K562 (cell line): ENCODE data around the gene MKRN1. TPM values are rescaled to one million over a fixed set of nuclear protein-coding genes. Genes with fewer than 3 reads are reported as not detected.

Experiments
- ETV5 ChIP-seq: sonication (generic); formaldehyde crosslinking; IDR thresholded peaks from 2 replicates; pipeline ENCODE4 v1.4.0; 2020; ENCODE audit warnings: low read depth, mild to moderate bottlenecking, missing genetic modification reagents
- KAT8 ChIP-seq: fragments of 450-650 bp; IDR thresholded peaks from 2 replicates; pipeline ENCODE4 v1.6.1; 2016; ENCODE audit warnings: low read depth, mild to moderate bottlenecking
- NFATC3 ChIP-seq: fragments of 450-650 bp; IDR thresholded peaks from 2 replicates; pipeline ENCODE4 v1.6.1; 2017; ENCODE audit warnings: mild to moderate bottlenecking
- PHF21A ChIP-seq: fragments of 450-650 bp; IDR thresholded peaks from 2 replicates; pipeline ENCODE4 v1.6.1; 2017; ENCODE audit warnings: low read depth, borderline replicate concordance
- POLR2A ChIP-seq: fragments of 450-650 bp; conservative IDR thresholded peaks from 2 replicates; pipeline ENCODE4 v1.6.1; 2016
- RAD21 ChIP-seq, 2 experiments: fragments of 250-450 bp in 1 of 2; fragments of 450-650 bp in 1 of 2; sonication (Bioruptor Pico) in 1 of 2; formaldehyde crosslinking in 1 of 2; IDR thresholded peaks in 1 of 2; conservative IDR thresholded peaks in 1 of 2; 2 replicates each; pipeline versions ENCODE4 v1.4.0 to v1.8.0; 2020 to 2022; ENCODE audit warnings: mild to moderate bottlenecking in 2 of 2, moderate library complexity in 1 of 2
- RHOXF2B ChIP-seq: fragments of 250-450 bp; sonication (Bioruptor Pico); conservative IDR thresholded peaks from 2 replicates; pipeline ENCODE4 v1.5.1; 2021
- SUPT5H ChIP-seq: fragments of 450-650 bp; IDR thresholded peaks from 2 replicates; pipeline ENCODE4 v1.6.1; 2016
- polyA plus RNA-seq, 8 experiments: library from polyadenylated mRNA; depleted of rRNA in 4 of 8; stranded (reverse) in 5 of 8; unstranded in 3 of 8; fragments of >200 nt; fragmentation: Nextera tagmentation in 2 of 8; fragmentation: Illumina TruSeq in 1 of 8; extraction: Ambion mirVana in 2 of 8; extraction: Trizol in 1 of 8; gene quantifications; 2 replicates each; pipeline versions ENCODE4 v1.2.1 to v1.2.3, GENCODE V29; 2011 to 2014; ENCODE audit warnings: inconsistent platforms in 1 of 8, missing spikeins in 1 of 8
- total RNA-seq, 7 experiments: library from RNA; depleted of rRNA in 6 of 7; stranded (reverse); fragments of >200 nt in 6 of 7; fragmentation: Illumina TruSeq in 2 of 7; extraction: Trizol in 2 of 7; gene quantifications; 2 replicates each; pipeline versions ENCODE4 v1.2.1 to v1.2.3, GENCODE V29; 2011 to 2021; ENCODE audit warnings: low replicate concordance in 1 of 7
- TF ChIP-seq, protein P1 (sequence below): fragments of 450-650 bp; formaldehyde crosslinking; IDR thresholded peaks from 2 replicates; pipeline ENCODE4 v1.4.0; 2022; ENCODE audit warnings: missing genetic modification characterization
- TF ChIP-seq, protein P2 (sequence below): fragments of 450-650 bp; formaldehyde crosslinking; conservative IDR thresholded peaks from 2 replicates; pipeline ENCODE4 v1.4.0; 2022; ENCODE audit warnings: mild to moderate bottlenecking, missing genetic modification characterization
- TF ChIP-seq, protein P3 (sequence below): fragments of 450-650 bp; IDR thresholded peaks from 2 replicates; pipeline ENCODE4 v1.7.1; 2018; ENCODE audit warnings: mild to moderate bottlenecking, low read depth; ENCODE audit not compliant: partially characterized antibody

Gene MKRN1
- total and polyA plus RNA-seq, 9 of the 15 experiments (the other 6 are each of a cell fraction or from before 2014, with no cell fraction given), result 30.5 to 90.3 (median 76.0) TPM

GRCh38 chr7:140451716-140452115, 27.6 kb downstream of the MKRN1 start (continued):
- TF ChIP-seq, protein P1, sequence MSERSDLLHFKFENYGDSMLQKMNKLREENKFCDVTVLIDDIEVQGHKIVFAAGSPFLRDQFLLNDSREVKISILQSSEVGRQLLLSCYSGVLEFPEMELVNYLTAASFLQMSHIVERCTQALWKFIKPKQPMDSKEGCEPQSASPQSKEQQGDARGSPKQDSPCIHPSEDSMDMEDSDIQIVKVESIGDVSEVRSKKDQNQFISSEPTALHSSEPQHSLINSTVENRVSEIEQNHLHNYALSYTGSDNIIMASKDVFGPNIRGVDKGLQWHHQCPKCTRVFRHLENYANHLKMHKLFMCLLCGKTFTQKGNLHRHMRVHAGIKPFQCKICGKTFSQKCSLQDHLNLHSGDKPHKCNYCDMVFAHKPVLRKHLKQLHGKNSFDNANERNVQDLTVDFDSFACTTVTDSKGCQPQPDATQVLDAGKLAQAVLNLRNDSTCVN, result peak; percentile 79
- 0 out of 2 replicates have a peak, but pooled peaks have one; percentile 14 for TF ChIP-seq PHF21A
- TF ChIP-seq POLR2A, result peak; percentile 62
- TF ChIP-seq ETV5 (CRISPR knock-in tag), result no peak
- no peak for TF ChIP-seq KAT8
- TF ChIP-seq, protein P2, sequence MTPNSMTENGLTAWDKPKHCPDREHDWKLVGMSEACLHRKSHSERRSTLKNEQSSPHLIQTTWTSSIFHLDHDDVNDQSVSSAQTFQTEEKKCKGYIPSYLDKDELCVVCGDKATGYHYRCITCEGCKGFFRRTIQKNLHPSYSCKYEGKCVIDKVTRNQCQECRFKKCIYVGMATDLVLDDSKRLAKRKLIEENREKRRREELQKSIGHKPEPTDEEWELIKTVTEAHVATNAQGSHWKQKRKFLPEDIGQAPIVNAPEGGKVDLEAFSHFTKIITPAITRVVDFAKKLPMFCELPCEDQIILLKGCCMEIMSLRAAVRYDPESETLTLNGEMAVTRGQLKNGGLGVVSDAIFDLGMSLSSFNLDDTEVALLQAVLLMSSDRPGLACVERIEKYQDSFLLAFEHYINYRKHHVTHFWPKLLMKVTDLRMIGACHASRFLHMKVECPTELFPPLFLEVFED (CRISPR knock-in tag), result 0 out of 2 replicates have a peak, but pooled peaks have one; percentile 9
- TF ChIP-seq RHOXF2B (CRISPR knock-in tag), result no peak
- TF ChIP-seq, protein P3, sequence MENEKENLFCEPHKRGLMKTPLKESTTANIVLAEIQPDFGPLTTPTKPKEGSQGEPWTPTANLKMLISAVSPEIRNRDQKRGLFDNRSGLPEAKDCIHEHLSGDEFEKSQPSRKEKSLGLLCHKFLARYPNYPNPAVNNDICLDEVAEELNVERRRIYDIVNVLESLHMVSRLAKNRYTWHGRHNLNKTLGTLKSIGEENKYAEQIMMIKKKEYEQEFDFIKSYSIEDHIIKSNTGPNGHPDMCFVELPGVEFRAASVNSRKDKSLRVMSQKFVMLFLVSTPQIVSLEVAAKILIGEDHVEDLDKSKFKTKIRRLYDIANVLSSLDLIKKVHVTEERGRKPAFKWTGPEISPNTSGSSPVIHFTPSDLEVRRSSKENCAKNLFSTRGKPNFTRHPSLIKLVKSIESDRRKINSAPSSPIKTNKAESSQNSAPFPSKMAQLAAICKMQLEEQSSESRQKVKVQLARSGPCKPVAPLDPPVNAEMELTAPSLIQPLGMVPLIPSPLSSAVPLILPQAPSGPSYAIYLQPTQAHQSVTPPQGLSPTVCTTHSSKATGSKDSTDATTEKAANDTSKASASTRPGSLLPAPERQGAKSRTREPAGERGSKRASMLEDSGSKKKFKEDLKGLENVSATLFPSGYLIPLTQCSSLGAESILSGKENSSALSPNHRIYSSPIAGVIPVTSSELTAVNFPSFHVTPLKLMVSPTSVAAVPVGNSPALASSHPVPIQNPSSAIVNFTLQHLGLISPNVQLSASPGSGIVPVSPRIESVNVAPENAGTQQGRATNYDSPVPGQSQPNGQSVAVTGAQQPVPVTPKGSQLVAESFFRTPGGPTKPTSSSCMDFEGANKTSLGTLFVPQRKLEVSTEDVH, result peak; percentile 18
- TF ChIP-seq RAD21 (CRISPR knock-in tag; conservative IDR thresholded peaks at IDR 0.05 in 1 of 2, IDR thresholded peaks at IDR 0.05 in 1 of 2), result peak in 1 of 2 experiments; percentile 5; a peak in 1 of 4 replicates
- peak; percentile 49; the same call in 1 of the 2 replicates for TF ChIP-seq SUPT5H
- TF ChIP-seq NFATC3, result no peak
